GM21360 (cell line): ENCODE measurements around the gene PNPLA6.

Experiments used
- ATAC-seq: cut with Tn5 transposase; IDR thresholded peaks from one replicate; pipeline ENCODE4 v1.9.1; 2021; ENCODE audit warnings: mild to moderate bottlenecking, moderate library complexity; ENCODE audit not compliant: unreplicated experiment

PNPLA6 gene

GRCh38 chr19:7595466-7596133 is 60.1 kb downstream of the PNPLA6 start, which contains the start of gene CAMSAP3:
Gene CAMSAP3 (plus strand): TSS chr19:7595863. CDS start chr19:7596003, 140 bp downstream.
- no peak for ATAC-seq

- ATAC-seq = no peak
Measured at GRCh38 chr19:7596211-7596937, 60.9 kb downstream of the PNPLA6 start.

DNA sequence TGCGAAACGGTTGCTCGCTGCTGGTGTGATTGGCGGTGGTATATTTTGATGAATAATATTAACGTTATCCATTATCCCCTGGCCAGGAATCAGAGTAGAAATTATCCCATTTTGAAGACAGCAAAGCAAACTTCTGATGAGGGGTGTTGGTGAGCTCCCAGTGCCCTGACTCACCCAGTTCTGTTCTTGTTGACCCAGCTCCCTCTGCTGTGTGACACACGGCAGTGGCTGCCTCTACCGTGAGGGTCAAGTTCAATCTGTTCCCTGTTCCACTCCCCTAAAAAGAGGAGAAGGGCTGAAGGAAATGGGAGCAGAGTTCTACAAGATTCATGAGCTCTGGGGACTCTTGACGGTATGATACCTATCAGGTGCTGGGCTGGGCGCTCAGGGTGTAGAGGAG is 62.2 kb downstream of the PNPLA6 start:
- ATAC-seq = no peak

- ATAC-seq = no peak
Measured at GRCh38 chr19:7598180-7598579, 62.7 kb downstream of the PNPLA6 start.

- no peak for ATAC-seq
Measured at GRCh38 chr19:7600721-7601120, 65.2 kb downstream of the PNPLA6 start.

DNA sequence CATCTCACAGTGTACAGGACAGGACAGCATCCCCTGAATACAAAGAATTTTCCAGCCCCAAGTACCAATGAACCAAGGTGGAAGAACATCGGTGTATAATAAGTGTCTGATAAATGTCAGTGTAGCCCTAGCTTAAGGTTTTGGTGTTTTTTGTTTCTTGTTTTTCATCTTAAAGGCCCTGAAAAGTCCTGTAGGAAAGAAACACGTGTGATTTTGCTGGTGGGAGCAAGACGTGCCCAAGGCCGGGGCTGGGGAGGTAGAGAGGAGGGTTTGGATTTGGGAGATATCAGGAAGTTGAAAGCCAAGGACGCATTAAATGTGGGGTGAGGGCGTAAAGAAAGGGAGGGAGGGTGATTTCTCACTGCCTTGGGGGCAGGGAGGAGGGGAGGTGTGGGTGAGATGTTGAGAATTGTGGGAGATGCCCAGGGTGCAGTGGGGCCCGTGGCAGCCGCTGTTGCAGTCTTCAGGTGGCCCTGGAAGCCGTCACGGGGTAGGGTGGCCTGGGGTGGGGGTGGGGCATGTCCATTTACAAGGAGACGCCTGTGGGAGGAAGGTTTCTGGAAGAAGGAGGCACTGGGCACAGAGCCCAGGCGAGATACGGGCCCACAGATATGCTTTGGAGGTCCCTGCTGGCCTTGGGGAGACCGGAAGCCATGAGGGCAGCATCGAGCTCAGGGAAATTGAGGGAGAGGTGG is 66.9 kb downstream of the PNPLA6 start:
- no peak for ATAC-seq

DNA sequence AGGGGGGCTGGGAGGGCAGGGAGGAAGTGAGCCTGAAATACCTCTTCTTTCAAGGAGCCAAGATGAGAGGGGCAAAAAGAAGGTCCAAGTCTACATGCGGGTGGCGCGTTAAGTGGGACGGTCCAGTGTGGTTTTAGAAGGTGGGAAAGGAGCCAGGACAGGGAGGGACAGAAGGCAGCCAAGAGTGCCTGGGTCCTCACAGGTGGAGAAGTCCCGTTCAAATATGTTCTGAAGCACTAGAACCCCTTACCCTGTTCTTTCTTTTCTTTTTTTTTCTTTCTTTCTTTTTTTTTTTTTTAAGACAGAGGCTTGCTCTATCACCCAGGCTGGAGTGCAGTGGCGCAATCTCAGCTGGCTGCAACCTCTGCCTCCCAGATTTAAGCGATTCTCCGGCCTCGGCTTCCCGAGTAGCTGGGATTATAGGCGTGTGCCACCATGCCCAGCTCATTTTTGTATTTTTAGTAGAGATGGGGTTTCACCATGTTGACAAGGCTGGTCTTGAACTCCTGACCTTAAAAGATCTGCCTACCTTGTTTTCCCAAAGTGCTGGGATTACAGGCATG is 67.5 kb downstream of the PNPLA6 start:
- ATAC-seq = no peak

GRCh38 chr19:7603919-7604318 is 68.4 kb downstream of the PNPLA6 start:
- ATAC-seq = no peak

GRCh38 chr19:7605490-7606222 is 70.1 kb downstream of the PNPLA6 start:
- no peak for ATAC-seq

- ATAC-seq = no peak
Measured at GRCh38 chr19:7606289-7606688, 70.8 kb downstream of the PNPLA6 start.

DNA sequence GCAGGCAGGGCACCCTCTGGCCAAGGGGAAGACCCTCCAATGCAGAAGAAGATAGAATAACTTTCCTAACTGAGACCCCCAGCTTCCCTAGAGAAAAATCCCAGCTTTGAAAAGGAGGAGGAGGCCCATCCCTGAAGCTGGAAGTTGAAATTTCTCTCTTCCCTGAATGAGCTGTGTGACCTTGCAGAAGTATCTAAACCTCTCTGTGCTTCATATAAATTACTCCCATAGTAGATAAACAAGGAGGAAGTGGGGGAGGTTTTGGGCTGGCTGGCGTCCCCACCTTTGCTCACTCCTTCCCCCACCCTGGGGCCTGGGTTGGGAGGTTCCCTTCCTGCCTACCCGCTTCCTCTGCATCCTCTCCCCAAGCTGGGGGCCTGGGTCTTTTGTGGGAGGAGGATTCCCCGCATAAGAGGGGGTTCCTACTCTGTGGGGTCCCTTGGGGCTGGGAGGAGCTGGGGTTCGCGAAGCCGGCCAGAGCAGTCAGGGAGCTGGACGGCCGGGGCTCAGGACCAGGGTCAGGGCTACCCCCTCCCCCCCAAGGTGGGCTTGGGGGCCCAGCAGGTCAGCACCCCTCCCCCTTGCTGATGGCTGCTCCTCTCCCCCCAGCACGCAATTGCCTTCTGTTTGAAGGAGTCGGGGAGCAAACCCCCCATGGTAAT is 71.8 kb downstream of the PNPLA6 start:
- no peak for ATAC-seq

DNA sequence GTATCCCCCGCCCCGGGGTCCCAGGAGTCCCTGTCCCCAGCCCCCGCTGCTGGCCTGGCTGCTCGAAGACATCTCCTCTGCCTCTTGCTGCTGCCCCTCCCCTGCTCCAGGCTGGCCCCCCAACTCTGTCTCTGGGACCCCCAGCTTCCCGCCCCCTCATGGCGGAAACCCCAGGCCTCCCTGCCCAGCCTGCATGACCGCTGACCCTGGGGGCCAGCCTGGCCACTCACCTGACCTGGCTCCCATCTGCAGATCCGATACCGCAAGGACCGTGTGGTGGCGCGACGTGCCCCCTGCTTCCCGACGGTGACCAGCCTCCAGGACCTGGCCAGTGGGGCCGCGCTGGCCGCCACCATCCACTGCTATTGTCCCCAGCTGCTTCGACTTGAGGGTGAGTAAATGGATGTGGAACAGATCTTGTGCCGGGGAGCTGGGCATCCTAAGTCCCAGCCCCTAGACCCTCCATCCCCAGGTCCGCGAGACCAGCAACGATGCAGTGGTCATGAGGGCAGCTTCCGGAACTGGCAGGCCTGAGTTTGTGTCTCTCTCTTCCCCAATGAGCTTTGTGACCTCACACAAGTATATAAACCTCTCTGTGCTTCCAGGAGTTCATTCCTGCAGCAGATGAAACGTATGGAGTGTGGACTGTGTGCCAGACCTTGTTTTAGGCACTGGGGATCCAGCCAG is 72.5 kb downstream of the PNPLA6 start:
- no peak for ATAC-seq

- ATAC-seq = no peak
Measured at GRCh38 chr19:7610491-7611240, 75.1 kb downstream of the PNPLA6 start.
